ENCODE measurements around the gene PCNX2.

GRCh38 chr1:233188061-233188460 lies 107.5 kb downstream of the PCNX2 start:
- TF ChIP-seq POLR2A (IDR thresholded peaks at IDR 0.05) (no peak), CTCF (IDR thresholded peaks at IDR 0.05) (no peak), EP300 (IDR thresholded peaks at IDR 0.05) (no peak)
